T-helper 2 cell treated with Interferon-gamma antibody and Interleukin-4, amounts not matched to agents 100 ng/mL and 5 ng/mL, for 36 hours (primary cell): Measurements from ENCODE around the gene SKI. TPM values are rescaled to one million over a fixed set of nuclear protein-coding genes. Genes with fewer than 3 reads are reported as not detected.
"Not testable (repeated sequence)": the region's sequence is repeated elsewhere in the genome, so short reads cannot be mapped to it uniquely, and the experiment has no call there.

Source experiments
- intact Hi-C: fragments of 100-400 bp; cut with micrococcal nuclease; formaldehyde crosslinking; loops from one replicate; pipeline ENCODE4 v1.15.1; 2023
- total RNA-seq: library from RNA; stranded (reverse); gene quantifications from 2 replicates; pipeline ENCODE4 v1.2.3, GENCODE V29; 2022

The SKI gene
- total RNA-seq, 1 donor from 2014 or later: 61.6 TPM

- intact Hi-C loops: no loop called here
Observed at GRCh38 chr1:2239384-2239985, 11.4 kb downstream of the SKI start.

DNA sequence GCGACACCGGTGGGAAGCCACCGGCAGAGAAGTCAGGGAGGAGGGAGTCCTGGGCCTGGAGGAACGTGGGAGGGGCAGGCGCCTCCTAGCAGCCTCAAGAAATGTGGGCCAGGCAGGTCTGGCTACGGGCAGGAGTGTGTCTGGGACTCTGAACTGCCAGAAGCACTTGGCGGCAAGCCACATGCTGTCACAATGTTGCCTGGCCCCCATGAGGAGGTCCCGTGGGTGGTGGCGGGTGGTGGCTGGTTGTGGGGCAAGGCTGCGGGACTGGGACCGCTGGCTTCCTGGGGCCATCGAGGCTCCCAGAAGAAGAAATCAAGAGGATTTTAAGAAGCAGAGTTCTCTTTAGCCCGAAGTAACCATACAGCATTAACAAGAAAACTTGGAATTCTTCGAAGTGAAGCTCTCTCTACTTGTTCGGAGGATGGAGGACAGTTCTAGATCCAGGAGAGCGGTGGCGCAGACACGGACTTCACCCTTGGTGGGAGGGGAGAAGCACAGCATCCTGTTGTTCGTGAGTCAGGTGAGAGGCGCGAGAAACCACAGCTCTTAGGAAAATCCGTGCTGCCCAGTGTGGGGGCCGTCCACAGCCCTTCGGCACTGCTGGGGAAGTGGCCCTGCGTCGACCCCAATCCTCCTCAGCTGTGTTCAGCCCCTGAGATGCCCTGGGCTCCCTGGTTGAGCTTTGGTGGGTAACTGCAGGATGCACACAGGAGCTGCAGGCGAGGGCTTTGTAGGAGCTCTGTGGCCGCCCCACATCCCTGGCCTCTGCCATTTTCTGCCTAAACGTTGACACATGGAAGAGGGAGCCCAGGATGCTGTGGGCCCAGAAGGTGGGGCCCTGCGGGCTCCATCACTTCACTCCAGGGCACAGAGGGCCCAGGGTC, 12.4 kb downstream of the SKI start:
- intact Hi-C loops: no loop called here

- intact Hi-C loops: no loop called here
Observed at GRCh38 chr1:2241820-2242219, 13.7 kb downstream of the SKI start.

DNA sequence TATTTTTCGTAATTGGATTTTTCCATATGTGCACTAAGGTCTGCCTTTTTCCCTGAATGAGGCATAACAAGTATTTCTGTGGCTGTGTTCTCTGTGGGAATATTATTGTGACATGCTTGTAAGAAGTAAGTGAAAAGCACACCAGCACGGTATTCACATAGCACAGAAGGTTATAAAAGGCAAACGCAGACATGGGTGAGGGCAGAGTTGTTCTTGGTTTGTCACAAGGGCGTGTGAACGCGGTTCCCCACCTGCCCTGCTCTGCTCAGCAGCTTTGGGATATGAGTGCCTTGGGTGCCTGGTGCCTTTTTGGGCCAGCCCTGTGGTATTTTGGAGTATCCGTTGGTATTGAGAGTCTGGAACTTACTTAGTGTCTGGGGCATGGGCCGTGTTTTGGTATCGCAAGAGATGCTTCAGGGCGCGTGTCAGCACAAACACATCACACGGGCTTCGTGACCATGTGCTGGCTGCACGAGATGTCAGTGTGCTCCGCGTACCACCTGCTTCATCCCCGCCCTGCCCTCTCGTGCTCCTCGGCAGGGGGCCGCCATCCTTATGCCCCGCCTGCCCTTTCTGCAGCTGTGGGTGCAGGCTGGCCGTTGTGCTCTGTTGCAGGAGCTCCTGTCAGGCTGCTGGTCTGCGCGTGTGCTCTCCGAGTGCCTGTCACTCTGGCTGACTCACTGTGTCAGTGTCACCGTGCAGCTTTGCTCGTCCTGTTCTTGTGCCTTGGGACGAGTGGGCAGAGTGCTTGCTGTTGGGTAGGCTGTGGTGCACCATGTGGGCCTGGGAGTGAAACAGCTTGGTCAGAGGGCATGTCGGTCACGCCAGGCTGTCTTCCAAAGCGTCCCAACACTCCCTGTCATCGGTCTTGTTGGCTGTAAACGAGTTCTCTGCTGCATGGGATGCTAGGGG, 15.0 kb downstream of the SKI start:
- intact Hi-C loops: no loop called here

- intact Hi-C loops: not testable (repeated sequence)
Observed at GRCh38 chr1:2247045-2247394, 18.9 kb downstream of the SKI start.

DNA sequence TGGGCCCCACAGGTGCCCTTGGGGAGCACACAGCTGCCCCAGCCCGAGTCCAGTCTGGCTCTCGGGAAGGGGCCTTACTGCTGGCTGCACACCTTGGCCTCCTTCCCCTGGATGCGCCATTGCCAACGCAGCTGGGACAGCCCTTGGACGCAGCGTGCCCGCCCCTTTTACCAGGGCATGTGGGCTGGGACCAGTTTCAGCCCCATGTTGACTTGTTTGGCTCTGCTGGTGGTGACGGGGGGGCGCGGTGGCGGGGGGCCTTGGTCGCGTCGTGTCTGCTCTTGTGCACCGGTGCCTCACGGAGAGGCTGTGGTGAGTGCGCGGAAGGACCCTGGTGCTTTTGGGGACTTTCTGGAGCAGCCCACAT, 19.6 kb downstream of the SKI start:
- intact Hi-C loops: no loop called here

DNA sequence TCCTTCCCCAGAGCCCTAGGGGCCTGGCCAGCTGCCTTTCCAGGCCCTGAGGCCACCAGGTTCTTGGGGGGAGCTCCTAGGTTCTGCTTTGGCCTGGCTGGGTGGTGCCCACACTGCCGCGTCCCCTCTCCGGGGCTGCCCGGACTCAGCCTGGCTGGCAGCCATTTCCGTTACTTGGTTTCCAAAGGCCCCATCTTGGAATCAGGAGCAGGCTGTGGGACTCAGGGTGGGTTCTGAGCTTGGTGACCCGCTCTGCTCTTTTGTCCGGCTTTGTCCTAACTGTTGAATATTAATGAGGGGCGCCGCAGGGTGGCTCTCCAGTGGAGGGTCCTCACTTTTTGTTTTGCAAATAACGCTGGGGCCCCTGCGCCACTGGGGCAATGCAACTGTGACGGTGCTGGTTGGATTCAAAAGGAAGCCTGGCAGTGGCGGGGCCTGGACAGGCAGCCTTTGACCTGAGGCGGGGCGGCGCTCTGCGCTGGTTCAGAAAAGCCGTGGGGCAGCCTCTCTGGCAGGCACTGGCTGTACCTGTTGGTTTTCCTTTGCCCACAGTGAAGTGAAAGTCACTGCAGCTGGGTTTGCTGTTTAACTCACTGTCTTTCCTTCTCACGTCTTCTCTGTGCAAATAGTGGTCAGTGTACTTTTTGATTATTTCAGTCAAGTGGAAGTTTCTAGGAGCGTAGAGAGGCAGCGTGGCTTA, 20.2 kb downstream of the SKI start:
- intact Hi-C loops: no loop called here

- intact Hi-C loops: no loop called here
Observed at GRCh38 chr1:2248854-2249558, 20.9 kb downstream of the SKI start.

GRCh38 chr1:2249559-2249906, 21.4 kb downstream of the SKI start:
- intact Hi-C loops: no loop called here

GRCh38 chr1:2250721-2251281, 22.7 kb downstream of the SKI start:
- intact Hi-C loops: no loop called here

DNA sequence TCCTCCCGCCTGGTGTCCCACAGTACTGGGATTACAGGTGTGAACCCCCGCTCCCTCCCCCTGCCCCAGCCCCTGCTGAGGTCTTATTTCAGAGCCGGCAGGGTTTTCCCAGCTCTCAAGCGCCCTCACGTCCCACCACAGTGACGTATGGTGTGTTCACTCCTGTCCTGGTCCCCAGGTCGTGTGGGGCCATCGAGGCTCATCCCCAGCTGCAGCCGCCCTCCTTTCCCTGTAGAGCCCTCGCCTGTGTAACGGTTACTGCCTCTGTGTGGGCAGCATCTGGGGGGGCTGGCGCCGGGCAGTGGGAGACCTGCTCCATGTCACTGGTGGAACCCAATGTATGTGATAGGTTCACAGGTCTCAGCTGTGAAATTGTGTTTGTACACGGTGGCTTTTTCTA, 23.2 kb downstream of the SKI start:
- intact Hi-C loops: no loop called here

DNA sequence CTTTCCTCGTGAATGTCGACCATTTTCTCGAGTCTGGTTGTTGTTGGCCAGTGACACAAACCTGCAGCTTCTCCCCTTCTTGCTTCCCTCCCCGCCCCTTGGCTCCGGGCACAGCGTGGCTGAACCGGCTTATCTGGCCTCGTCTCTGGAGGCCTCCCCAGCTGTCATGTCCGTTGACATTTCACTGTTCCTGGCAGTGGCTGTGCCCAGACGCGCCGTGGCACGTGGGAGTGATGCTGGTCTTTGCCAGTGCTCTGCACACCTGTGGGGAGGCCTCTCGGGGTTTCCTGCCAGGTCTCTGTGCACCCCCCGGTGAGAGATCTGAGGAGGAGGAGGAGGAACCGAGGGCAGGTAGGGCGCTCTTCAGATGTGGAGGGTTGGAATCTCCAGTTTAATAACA, 23.7 kb downstream of the SKI start:
- intact Hi-C loops: no loop called here

- intact Hi-C loops: no loop called here
Observed at GRCh38 chr1:2252423-2252822, 24.3 kb downstream of the SKI start.

DNA sequence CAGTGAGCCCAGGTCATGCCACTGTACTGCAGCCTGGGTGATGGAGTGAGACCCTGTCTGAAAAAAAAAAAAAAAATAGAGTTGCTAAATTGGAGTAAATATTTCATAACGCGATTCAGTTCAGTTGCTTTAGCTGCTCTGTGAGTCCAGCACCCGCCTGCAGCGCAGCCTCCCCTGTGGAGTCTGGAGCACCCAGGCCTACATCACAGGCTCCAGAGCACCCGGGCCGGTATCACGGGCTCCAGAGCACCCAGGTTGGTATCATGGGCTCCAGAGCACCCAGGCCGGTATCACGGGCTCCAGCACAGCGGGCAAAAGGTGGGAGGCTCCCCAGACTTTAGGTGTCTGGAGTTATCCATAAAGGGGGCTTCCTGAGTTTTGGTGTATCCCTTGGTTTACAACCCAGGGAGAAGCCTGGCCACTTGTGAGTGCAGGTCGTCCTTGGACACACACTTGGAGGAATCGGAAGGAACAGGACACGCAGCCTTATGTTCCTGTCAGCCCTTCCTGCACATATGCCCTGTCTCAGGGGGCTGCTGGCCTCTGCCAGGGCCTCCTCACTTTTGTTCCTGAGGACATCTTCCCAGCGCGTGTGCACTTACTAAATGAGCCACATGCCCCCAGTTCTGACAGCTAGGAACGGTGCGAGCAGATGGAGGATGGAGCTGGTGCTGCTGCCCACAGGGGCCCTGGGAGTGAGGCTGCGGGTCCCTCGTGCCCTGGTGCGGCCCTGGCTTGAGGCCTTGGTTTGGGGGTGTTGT, 25.1 kb downstream of the SKI start:
- intact Hi-C loops: no loop called here

GRCh38 chr1:2253797-2254480, 25.8 kb downstream of the SKI start:
- intact Hi-C loops: no loop called here

- intact Hi-C loops: loop anchor here (1.0 kb wide), 3 partner anchors 23 to 136 kb away; partner anchors contain the start of genes MORN1 and RER1
Observed at GRCh38 chr1:2255047-2255419, 26.9 kb downstream of the SKI start.

DNA sequence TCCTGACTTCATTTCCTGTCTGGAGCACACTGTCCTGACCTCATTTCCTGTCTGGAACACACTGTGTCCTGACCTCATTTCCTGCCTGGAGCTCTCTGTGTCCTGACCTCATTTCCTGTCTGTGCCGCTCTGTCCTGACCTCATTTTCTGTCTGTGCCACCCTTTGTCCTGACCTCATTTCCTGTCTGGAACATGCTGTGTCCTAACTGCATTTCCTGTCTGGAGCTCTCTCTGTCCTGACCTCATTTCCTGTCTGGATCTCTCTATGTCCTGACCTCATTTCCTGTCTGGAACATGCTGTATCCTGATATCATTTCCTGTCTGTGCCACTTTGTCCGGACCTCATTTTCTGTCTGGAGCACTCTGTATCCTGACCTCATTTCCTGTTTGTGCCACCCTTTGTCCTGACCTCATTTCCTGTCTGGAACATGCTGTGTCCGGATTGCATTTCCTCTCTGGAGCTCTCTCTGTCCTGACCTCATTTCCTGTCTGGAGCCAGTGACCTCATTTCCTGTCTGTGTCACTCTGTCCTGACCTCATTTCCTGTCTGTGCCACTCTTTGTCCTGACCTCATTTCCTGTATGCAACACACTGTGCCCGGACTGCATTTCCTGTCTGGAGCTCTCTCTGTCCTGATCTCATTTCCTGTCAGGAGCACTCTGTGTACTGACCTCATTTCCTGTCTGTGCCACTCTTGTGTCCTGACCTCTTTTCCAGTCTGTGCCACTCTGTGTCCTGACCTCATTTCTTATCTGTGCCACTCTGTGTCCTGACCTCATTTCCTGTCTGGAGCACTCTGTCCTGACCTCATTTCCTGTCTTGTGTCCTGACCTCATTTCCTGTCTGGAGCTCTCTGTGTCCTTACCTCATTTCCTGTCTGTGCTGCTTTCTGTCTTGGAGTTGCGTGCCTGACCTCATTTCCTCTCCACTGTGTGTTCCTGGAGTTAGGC, 27.6 kb downstream of the SKI start:
- intact Hi-C loops: loop anchor here (1.0 kb wide), 4 partner anchors 23 to 136 kb away; partner anchors contain the start of genes MORN1 and RER1
